ENCODE measurements around the gene CA5B. TPM values are rescaled to one million over a fixed set of nuclear protein-coding genes. Genes with fewer than 3 reads are reported as not detected.
"Not testable (repeated sequence)": the region's sequence is repeated elsewhere in the genome, so short reads cannot be mapped to it uniquely, and the experiment has no call there.

CA5B gene
- polyA plus RNA-seq, 1 donor from 2014 or later = 10.3 TPM

GRCh38 chrX:15758140-15758539, 20.1 kb downstream of the CA5B start:
- H4K20me1 ChIP-seq (ENCODE audit: insufficient read depth) = no peaks in the 10 kb centered on the region
- no peaks in the 10 kb centered on the region for H3K9me2 ChIP-seq (ENCODE audit: insufficient read depth, low read length)
- no peaks in the 10 kb centered on the region for H3K36me3 ChIP-seq (ENCODE audit: insufficient read depth, low read length)
- no peaks in the 10 kb centered on the region for H3K79me2 ChIP-seq (replicated peaks; ENCODE audit: insufficient read depth, low read length)
- no peaks in the 10 kb centered on the region for H3K9me3 ChIP-seq (ENCODE audit: low read length)
- H3K9ac ChIP-seq (ENCODE audit: low read length) = no peak overlapping the region
- H3K4me2 ChIP-seq (ENCODE audit: low read length) = no peak overlapping the region
- H3K27me3 ChIP-seq (ENCODE audit: insufficient read depth, low read depth, low read length) = no peaks in the 10 kb centered on the region
- H3K4me3 ChIP-seq (ENCODE audit: low read length) = no peak overlapping the region
- no peaks in the 10 kb centered on the region for H3F3A ChIP-seq (ENCODE audit: insufficient read depth, low read length, poor library complexity, severe bottlenecking)
- H3K27ac ChIP-seq (ENCODE audit: low read length) = no peak overlapping the region
- TF ChIP-seq POLR2AphosphoS5 (IDR thresholded peaks at IDR 0.05) = no peak
- TF ChIP-seq RAD21 (conservative IDR thresholded peaks at IDR 0.05) = no peak
- no peak for TF ChIP-seq CTCF (IDR thresholded peaks at IDR 0.05; ENCODE audit: poor library complexity, severe bottlenecking)
- TF ChIP-seq SMC3 (conservative IDR thresholded peaks at IDR 0.05; ENCODE audit: poor library complexity) = no peak
- no peak for TF ChIP-seq EP300 (conservative IDR thresholded peaks at IDR 0.05; ENCODE audit: poor library complexity, severe bottlenecking)
- no peak for TF ChIP-seq EZH2 (IDR thresholded peaks at IDR 0.05; ENCODE audit: borderline replicate concordance, insufficient read depth, low read length, poor library complexity, severe bottlenecking)
- TF ChIP-seq REST (IDR thresholded peaks at IDR 0.05; ENCODE audit: borderline replicate concordance) = no peak
- no peak for TF ChIP-seq MXI1 (conservative IDR thresholded peaks at IDR 0.05; ENCODE audit: poor library complexity, severe bottlenecking)
- no peak for TF ChIP-seq TAF1 (IDR thresholded peaks at IDR 0.05; ENCODE audit: low read depth)
- H2AFZ ChIP-seq (ENCODE audit: low read depth, low read length) = no peak overlapping the region

GRCh38 chrX:15759886-15760285, 21.8 kb downstream of the CA5B start:
- not testable (repeated sequence) for H4K20me1 ChIP-seq (ENCODE audit: insufficient read depth); H3K36me3 ChIP-seq (ENCODE audit: insufficient read depth, low read length); H3K9me3 ChIP-seq (ENCODE audit: low read length); H3K27ac ChIP-seq (ENCODE audit: low read length); H3K4me3 ChIP-seq (ENCODE audit: low read length); H3K9me2 ChIP-seq (ENCODE audit: insufficient read depth, low read length); H3K27me3 ChIP-seq (ENCODE audit: insufficient read depth, low read depth, low read length); H2AFZ ChIP-seq (ENCODE audit: low read depth, low read length); H3K4me2 ChIP-seq (ENCODE audit: low read length); H3K9ac ChIP-seq (ENCODE audit: low read length); H3F3A ChIP-seq (ENCODE audit: insufficient read depth, low read length, poor library complexity, severe bottlenecking); H3K79me2 ChIP-seq (replicated peaks; ENCODE audit: insufficient read depth, low read length)

- Histone ChIP-seq H3K27ac (ENCODE audit: low read length) (no peak overlapping the region), H3K27me3 (ENCODE audit: insufficient read depth, low read depth, low read length) (no peaks in the 10 kb centered on the region), H3K9me3 (ENCODE audit: low read length) (no peaks in the 10 kb centered on the region), H3F3A (ENCODE audit: insufficient read depth, low read length, poor library complexity, severe bottlenecking) (no peaks in the 10 kb centered on the region), H3K4me2 (ENCODE audit: low read length) (no peak overlapping the region), H3K9ac (ENCODE audit: low read length) (no peak overlapping the region), H4K20me1 (ENCODE audit: insufficient read depth) (no peaks in the 10 kb centered on the region), H3K9me2 (ENCODE audit: insufficient read depth, low read length) (no peaks in the 10 kb centered on the region), H3K4me3 (ENCODE audit: low read length) (no peak overlapping the region), H3K36me3 (ENCODE audit: insufficient read depth, low read length) (no peaks in the 10 kb centered on the region), H3K79me2 (replicated peaks; ENCODE audit: insufficient read depth, low read length) (no peaks in the 10 kb centered on the region), H2AFZ (ENCODE audit: low read depth, low read length) (no peak overlapping the region)
- TF ChIP-seq EZH2 (IDR thresholded peaks at IDR 0.05; ENCODE audit: borderline replicate concordance, insufficient read depth, low read length, poor library complexity, severe bottlenecking) = no peak
- peak; percentile 13 for TF ChIP-seq SMC3 (conservative IDR thresholded peaks at IDR 0.05; ENCODE audit: poor library complexity)
- peak; percentile 46 for TF ChIP-seq CTCF (IDR thresholded peaks at IDR 0.05; ENCODE audit: poor library complexity, severe bottlenecking)
- no peak for TF ChIP-seq TAF1 (IDR thresholded peaks at IDR 0.05; ENCODE audit: low read depth)
- TF ChIP-seq RAD21 (conservative IDR thresholded peaks at IDR 0.05) = peak; percentile 27
Measured at GRCh38 chrX:15761564-15762191, 23.6 kb downstream of the CA5B start.
